ENCODE measurements around the gene SOX30. TPM values are rescaled to one million over a fixed set of nuclear protein-coding genes. Genes with fewer than 3 reads are reported as not detected.
A peak's percentile ranks its signal among the peaks of the same experiment; 100 is the strongest.

The SOX30 gene
- total RNA-seq, 4 donors from 2014 or later: not detected

GRCh38 chr5:157657516-157657915, 5.3 kb upstream of the SOX30 start:
- WGBS, 2 donors: 73 to 77% methylated on average over 2 of the region's 2 CpGs
- no peaks in the 10 kb centered on the region for H3K27me3 ChIP-seq
- intact Hi-C loops (cut with DNase I): no loop called here
- no peak overlapping the region for H3K4me3 ChIP-seq
- H3K9me3 ChIP-seq: peaks cover 0 to 5% (median 5%) of the 10 kb centered on the region in 3 donors
- no peaks in the 10 kb centered on the region for H3K4me1 ChIP-seq
- no peaks in the 10 kb centered on the region for H3K36me3 ChIP-seq
- no peak overlapping the region for H3K27ac ChIP-seq
- DNase-seq: no peak
- TF ChIP-seq, protein P1, sequence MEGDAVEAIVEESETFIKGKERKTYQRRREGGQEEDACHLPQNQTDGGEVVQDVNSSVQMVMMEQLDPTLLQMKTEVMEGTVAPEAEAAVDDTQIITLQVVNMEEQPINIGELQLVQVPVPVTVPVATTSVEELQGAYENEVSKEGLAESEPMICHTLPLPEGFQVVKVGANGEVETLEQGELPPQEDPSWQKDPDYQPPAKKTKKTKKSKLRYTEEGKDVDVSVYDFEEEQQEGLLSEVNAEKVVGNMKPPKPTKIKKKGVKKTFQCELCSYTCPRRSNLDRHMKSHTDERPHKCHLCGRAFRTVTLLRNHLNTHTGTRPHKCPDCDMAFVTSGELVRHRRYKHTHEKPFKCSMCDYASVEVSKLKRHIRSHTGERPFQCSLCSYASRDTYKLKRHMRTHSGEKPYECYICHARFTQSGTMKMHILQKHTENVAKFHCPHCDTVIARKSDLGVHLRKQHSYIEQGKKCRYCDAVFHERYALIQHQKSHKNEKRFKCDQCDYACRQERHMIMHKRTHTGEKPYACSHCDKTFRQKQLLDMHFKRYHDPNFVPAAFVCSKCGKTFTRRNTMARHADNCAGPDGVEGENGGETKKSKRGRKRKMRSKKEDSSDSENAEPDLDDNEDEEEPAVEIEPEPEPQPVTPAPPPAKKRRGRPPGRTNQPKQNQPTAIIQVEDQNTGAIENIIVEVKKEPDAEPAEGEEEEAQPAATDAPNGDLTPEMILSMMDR (IDR thresholded peaks at IDR 0.05): no peak
- no peak for TF ChIP-seq POLR2A (IDR thresholded peaks at IDR 0.05)

DNA sequence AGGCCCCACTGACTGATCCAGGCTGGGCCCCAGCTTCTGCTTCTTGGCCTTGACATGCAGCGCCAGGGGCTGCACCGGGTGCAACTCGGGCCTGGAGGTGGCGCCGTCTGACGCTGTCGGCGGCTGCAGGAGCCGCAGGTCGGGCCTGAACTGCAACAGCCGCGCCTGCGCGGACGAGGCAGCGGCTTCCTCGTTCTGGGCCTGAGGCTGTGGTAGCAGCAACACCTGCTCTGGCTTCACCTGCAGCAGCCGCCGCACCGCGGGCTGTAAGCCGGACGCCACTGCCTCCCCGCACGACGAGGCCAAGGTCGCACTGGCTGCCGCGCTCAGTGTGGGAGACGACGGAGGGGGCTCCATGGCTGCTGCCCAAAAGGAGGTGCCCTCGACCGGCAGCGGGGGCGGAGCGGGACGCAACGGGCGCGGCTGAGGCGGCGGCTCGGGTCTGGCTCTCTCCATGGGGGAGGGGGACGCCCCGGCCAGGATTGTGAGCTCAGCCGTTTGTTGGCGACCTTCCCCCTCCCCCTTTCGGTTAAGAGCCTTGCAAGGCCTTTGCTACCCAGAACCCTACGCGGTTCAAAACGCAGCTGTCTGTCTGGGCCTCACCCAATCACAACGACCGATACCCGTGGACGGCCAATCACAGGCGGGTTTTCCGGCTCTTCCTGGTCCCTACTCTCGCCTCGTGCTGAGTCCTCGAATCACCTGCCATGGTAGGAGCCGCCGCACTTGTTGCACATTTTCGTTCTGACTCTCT, 438 bp downstream of the SOX30 start:
- peak overlapping the region; percentile 37 to 69 (median 53) for H3K4me3 ChIP-seq
- peaks cover 5 to 15% (median 7%) of the 10 kb centered on the region in 3 donors for H3K4me1 ChIP-seq
- TF ChIP-seq POLR2A (IDR thresholded peaks at IDR 0.05): no peak
- TF ChIP-seq, protein P1 (IDR thresholded peaks at IDR 0.05): peak; percentile 15 to 66 (median 47)
- peak overlapping the region; percentile 17 to 65 (median 55) for H3K27ac ChIP-seq
- peaks cover 0 to 5% (median 0%) of the 10 kb centered on the region in 4 donors for H3K27me3 ChIP-seq
- DNase-seq: peak; percentile 15
- intact Hi-C loops (cut with DNase I): no loop called here
- 30 to 57% methylated on average over 19 to 21 of the region's 63 CpGs for whole genome bisulfite sequencing, 2 donors
- no peaks in the 10 kb centered on the region for H3K9me3 ChIP-seq
- no peaks in the 10 kb centered on the region for H3K36me3 ChIP-seq

- Histone ChIP-seq H3K27me3 (peaks cover 0 to 5% (median 0%) of the 10 kb centered on the region in 4 donors), H3K36me3 (no peaks in the 10 kb centered on the region), H3K4me3 (peak overlapping the region; percentile 37 to 69 (median 53)), H3K4me1 (peaks cover 5 to 15% (median 7%) of the 10 kb centered on the region in 3 donors), H3K27ac (peak overlapping the region in 1 of 4 donors; percentile 65), H3K9me3 (no peaks in the 10 kb centered on the region)
- WGBS, 2 donors: 71 to 95% methylated on average over 4 to 14 of the region's 33 CpGs
- DNase-seq: no peak
- TF ChIP-seq, protein P1 (IDR thresholded peaks at IDR 0.05): no peak
- TF ChIP-seq POLR2A (IDR thresholded peaks at IDR 0.05): no peak
- intact Hi-C loops (cut with DNase I): no loop called here
These were observed 1.1 kb downstream of the SOX30 start for GRCh38 chr5:157650991-157651611.

GRCh38 chr5:157649101-157649500, 3.1 kb downstream of the SOX30 start:
- H3K4me1 ChIP-seq: peaks cover 5 to 15% (median 7%) of the 10 kb centered on the region in 3 donors
- H3K36me3 ChIP-seq: no peaks in the 10 kb centered on the region
- intact Hi-C loops (cut with DNase I): no loop called here
- H3K27ac ChIP-seq: no peak overlapping the region
- peaks cover 0 to 5% (median 0%) of the 10 kb centered on the region in 4 donors for H3K27me3 ChIP-seq
- no peak for DNase-seq
- no peaks in the 10 kb centered on the region for H3K9me3 ChIP-seq
- 73 to 82% methylated on average over 2 of the region's 2 CpGs for WGBS, 2 donors
- H3K4me3 ChIP-seq: no peak overlapping the region
- no peak for TF ChIP-seq POLR2A (IDR thresholded peaks at IDR 0.05)
- TF ChIP-seq, protein P1 (IDR thresholded peaks at IDR 0.05): no peak

Data from esophagus squamous epithelium (tissue), 5 donors.